Endothelial cell of umbilical vein (primary cell): Measurements from ENCODE around the gene RLF. TPM values are rescaled to one million over a fixed set of nuclear protein-coding genes. Genes with fewer than 3 reads are reported as not detected.

ENCODE experiments used
- BruUV-seq: library from RNA; stranded (reverse); fragments of 400-500 nt; replicated peaks from 2 replicates; lab custom pipeline; 2021; lab: Mats Ljungman, UMichigan
- CTCF ChIA-PET: fragments of 300-600, 350-600 bp; sonication (Branson Sonifier 250); formaldehyde crosslinking; loops from one replicate; lab custom pipeline; 2021; ENCODE audit warnings: antibody characterized with exemption, inconsistent platforms; lab: Charles Lee
- POLR2A ChIA-PET: fragments of 300-600, 350-600 bp; sonication (Branson Sonifier 250); formaldehyde crosslinking; loops from one replicate; lab custom pipeline; 2021; ENCODE audit warnings: antibody characterized with exemption, inconsistent platforms; lab: Charles Lee
- DNase-seq: peaks from one replicate; pipeline ENCODE4 v3.0.0-alpha.2; 2011; ENCODE audit warnings: low read depth, low spot score
- FAIRE-seq: peaks from 2 replicates; lab custom pipeline; 2011; peaks lifted over from hg19 to GRCh38; lab: Jason Lieb, UNC
- H2AFZ ChIP-seq: 2 replicates; pipeline ENCODE4 v1.6.0; 2012; ENCODE audit warnings: low read depth, low read length, control low read depth, inconsistent platforms
- H3K27ac ChIP-seq: 2 replicates; pipeline ENCODE4 v1.5.1; 2011; ENCODE audit warnings: low read depth, mild to moderate bottlenecking, control low read depth, low read length, moderate library complexity; ENCODE audit not compliant: insufficient read depth
- H3K27me3 ChIP-seq, 2 experiments: 2 replicates each; pipeline versions ENCODE4 v1.6.0 to v1.6.1; 2011; ENCODE audit warnings: low read length in 2 of 2, mixed read lengths in 1 of 2; ENCODE audit not compliant: control insufficient read depth in 2 of 2, insufficient read depth in 2 of 2
- H3K36me3 ChIP-seq, 2 experiments: 2 replicates in 1 of 2; 3 replicates in 1 of 2; pipeline ENCODE4 v1.5.1; 2011; ENCODE audit warnings: low read length in 2 of 2, mild to moderate bottlenecking in 1 of 2, moderate library complexity in 1 of 2; ENCODE audit not compliant: control insufficient read depth in 2 of 2, insufficient read depth in 2 of 2; ENCODE audit errors: extremely low read depth in 1 of 2
- H3K4me1 ChIP-seq: 3 replicates; pipeline ENCODE4 v1.5.1; 2011; ENCODE audit warnings: mild to moderate bottlenecking, low read length; ENCODE audit not compliant: control insufficient read depth, insufficient read depth; ENCODE audit errors: extremely low read depth
- H3K4me2 ChIP-seq: 2 replicates; pipeline ENCODE4 v1.6.1; 2011; ENCODE audit warnings: low read length, control low read depth, mixed read lengths; ENCODE audit not compliant: insufficient read depth
- H3K4me3 ChIP-seq, 3 experiments: fragments of 200-600 bp in 1 of 3; sonication (generic), shearing (Covaris generic) in 1 of 3; replicated peaks in 1 of 3; 2 replicates each; pipeline ENCODE4 v1.5.1; 2011 to 2016; ENCODE audit warnings: control low read depth in 3 of 3, low read length in 3 of 3, mild to moderate bottlenecking in 2 of 3, inconsistent platforms in 1 of 3, low read depth in 1 of 3, moderate library complexity in 1 of 3; ENCODE audit not compliant: insufficient read depth in 1 of 3
- H3K79me2 ChIP-seq: 2 replicates; pipeline ENCODE4 v1.6.0; 2012; ENCODE audit warnings: low read length, inconsistent platforms; ENCODE audit not compliant: control insufficient read depth, insufficient read depth
- H3K9ac ChIP-seq: replicated peaks from 2 replicates; pipeline ENCODE3; 2011; ENCODE audit warnings: low read length, control low read depth; ENCODE audit not compliant: insufficient read depth; ENCODE audit errors: extremely low read depth
- H3K9me1 ChIP-seq: replicated peaks from 3 replicates; pipeline ENCODE4 v1.6.0; 2011; ENCODE audit warnings: mild to moderate bottlenecking, low read length; ENCODE audit not compliant: control insufficient read depth, insufficient read depth; ENCODE audit errors: extremely low read depth
- H3K9me3 ChIP-seq: replicated peaks from 2 replicates; pipeline ENCODE4 v1.5.1; 2012; ENCODE audit warnings: low read length, inconsistent platforms; ENCODE audit not compliant: control insufficient read depth, insufficient read depth
- H4K20me1 ChIP-seq: replicated peaks from 2 replicates; pipeline ENCODE3; 2011; ENCODE audit warnings: mild to moderate bottlenecking, low read length; ENCODE audit not compliant: control insufficient read depth, insufficient read depth; ENCODE audit errors: extremely low read depth
- GATA2 ChIP-seq: IDR thresholded peaks from 2 replicates; pipeline ENCODE4 v1.7.0; 2011; ENCODE audit warnings: low read depth, mild to moderate bottlenecking, moderate library complexity, mixed read lengths, low read length; ENCODE audit not compliant: insufficient read length, insufficient read depth
- MYC ChIP-seq: IDR thresholded peaks from one replicate; pipeline ENCODE4 v1.6.1; 2011; ENCODE audit warnings: mild to moderate bottlenecking, low read depth, low read length
- POLR2A ChIP-seq: IDR thresholded peaks from 2 replicates; pipeline ENCODE4 v1.6.1; 2012; ENCODE audit warnings: low read depth, mild to moderate bottlenecking, control low read depth, low read length
- dilution Hi-C: fragments of 300-500 bp; cut with MboI; formaldehyde crosslinking; loops from one replicate; pipeline ENCODE4 v1.15.0; 2019; ENCODE audit warnings: low sequenced_read_pairs; ENCODE audit not compliant: extremely low pct_ligation_motif_present
- intact Hi-C: fragments of 100-400 bp; cut with micrococcal nuclease; formaldehyde crosslinking; loops from one replicate; pipeline ENCODE4 v1.10.0; 2022
- polyA plus RNA-seq, 4 experiments: library from polyadenylated mRNA; depleted of rRNA in 3 of 4; stranded (reverse) in 3 of 4; unstranded in 1 of 4; fragments of >200 nt; gene quantifications; 2 replicates each; pipeline versions ENCODE4 v1.2.1 to v1.2.3, GENCODE V29; 2011 to 2012; ENCODE audit warnings: missing spikeins in 1 of 4
- total RNA-seq: library from RNA; stranded (reverse); gene quantifications from 2 replicates; pipeline ENCODE4 v1.2.3, GENCODE V29; 2021
- TF ChIP-seq, protein P1 (sequence below), 2 donors: IDR thresholded peaks; 1 replicate in 1 of 2; 2 replicates in 1 of 2; pipeline ENCODE4 v1.5.1; 2011; ENCODE audit warnings: low read length in 2 of 2, mild to moderate bottlenecking in 2 of 2, moderate library complexity in 2 of 2, control low read depth in 1 of 2, inconsistent platforms in 1 of 2, low read depth in 1 of 2; ENCODE audit not compliant: insufficient read depth in 1 of 2; ENCODE audit errors: extremely low read depth in 1 of 2
- TF ChIP-seq, protein P2 (sequence below): IDR thresholded peaks from 2 replicates; pipeline ENCODE4 v1.6.1; 2011; ENCODE audit not compliant: insufficient read depth, insufficient read length

Gene RLF
- total and polyA plus RNA-seq, 2 donors (not counting 3 experiments of a cell fraction or from before 2014, with no cell fraction given), result 2.7 to 9.4 TPM

DNA sequence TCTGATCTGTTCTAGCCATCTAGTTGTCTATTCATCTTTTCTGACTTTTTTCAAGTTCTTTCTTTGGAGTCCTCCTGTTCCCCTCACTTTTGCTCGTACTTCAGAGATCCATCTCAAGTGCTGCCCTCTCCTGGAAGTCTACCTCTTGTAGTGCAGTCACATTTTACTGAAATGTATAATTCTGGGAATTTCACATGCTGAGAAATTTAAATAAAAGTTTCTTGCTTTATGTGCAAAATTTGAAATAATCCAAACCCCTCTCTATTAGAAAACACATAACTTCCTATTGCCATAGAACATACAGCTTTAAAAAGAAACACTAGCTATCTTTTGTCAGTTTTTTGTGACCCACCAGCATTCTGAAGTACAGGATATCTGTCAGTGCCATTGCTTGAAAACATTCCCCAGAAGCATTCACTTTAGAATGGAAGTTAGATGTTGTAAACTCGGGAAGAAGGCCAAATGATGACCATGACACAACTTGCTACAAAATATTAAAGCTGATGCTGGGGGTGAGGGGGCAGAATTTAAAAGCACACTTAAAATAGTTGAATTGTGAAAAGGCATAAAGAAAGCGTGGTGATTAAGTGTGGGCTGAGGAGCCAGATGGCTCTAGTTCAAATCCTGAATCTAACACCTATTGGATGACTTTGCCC, 22.0 kb downstream of the RLF start:
- TF ChIP-seq POLR2A (no peak), GATA2 (no peak), MYC (no peak)
- TF ChIP-seq, protein P1, sequence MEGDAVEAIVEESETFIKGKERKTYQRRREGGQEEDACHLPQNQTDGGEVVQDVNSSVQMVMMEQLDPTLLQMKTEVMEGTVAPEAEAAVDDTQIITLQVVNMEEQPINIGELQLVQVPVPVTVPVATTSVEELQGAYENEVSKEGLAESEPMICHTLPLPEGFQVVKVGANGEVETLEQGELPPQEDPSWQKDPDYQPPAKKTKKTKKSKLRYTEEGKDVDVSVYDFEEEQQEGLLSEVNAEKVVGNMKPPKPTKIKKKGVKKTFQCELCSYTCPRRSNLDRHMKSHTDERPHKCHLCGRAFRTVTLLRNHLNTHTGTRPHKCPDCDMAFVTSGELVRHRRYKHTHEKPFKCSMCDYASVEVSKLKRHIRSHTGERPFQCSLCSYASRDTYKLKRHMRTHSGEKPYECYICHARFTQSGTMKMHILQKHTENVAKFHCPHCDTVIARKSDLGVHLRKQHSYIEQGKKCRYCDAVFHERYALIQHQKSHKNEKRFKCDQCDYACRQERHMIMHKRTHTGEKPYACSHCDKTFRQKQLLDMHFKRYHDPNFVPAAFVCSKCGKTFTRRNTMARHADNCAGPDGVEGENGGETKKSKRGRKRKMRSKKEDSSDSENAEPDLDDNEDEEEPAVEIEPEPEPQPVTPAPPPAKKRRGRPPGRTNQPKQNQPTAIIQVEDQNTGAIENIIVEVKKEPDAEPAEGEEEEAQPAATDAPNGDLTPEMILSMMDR (IDR thresholded peaks at IDR 0.05; ENCODE audit: extremely low read depth in 1 of 2, insufficient read depth in 1 of 2, low read depth in 1 of 2, low read length in 2 of 2), result peak in 1 of 2 donors; percentile 31
- TF ChIP-seq, protein P2, sequence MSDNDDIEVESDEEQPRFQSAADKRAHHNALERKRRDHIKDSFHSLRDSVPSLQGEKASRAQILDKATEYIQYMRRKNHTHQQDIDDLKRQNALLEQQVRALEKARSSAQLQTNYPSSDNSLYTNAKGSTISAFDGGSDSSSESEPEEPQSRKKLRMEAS, result no peak
- Histone ChIP-seq H3K4me2 (no peak overlapping the region), H3K9me1 (no peaks in the 10 kb centered on the region), H2AFZ (no peak overlapping the region), H3K4me3 (no peak overlapping the region), H3K9ac (no peak overlapping the region), H3K4me1 (peaks cover 4% of the 10 kb centered on the region), H3K27ac (no peak overlapping the region), H4K20me1 (peaks cover 22% of the 10 kb centered on the region), H3K9me3 (no peaks in the 10 kb centered on the region), H3K36me3 (no peaks in the 10 kb centered on the region), H3K79me2 (peaks cover 83% of the 10 kb centered on the region), H3K27me3 (no peaks in the 10 kb centered on the region)
- no TSS peak for BruUV-seq
- dilution Hi-C loops (no loop called here), intact Hi-C loops (no loop called here)
- CTCF ChIA-PET, result interaction anchor here (0.5 to 3.4 kb wide), 13 partner anchors 9 to 222 kb away, joined by 3 to 26 read pairs (median 4); no protein-coding TSS in a partner anchor
- no peak for FAIRE-seq
- DNase-seq, result peak; percentile 54
- POLR2A ChIA-PET, result no interaction called here
